GM19452 (cell line): ENCODE measurements around the gene SLC27A5.
A peak's percentile ranks its signal among the peaks of the same experiment; 100 is the strongest.
"Not testable (repeated sequence)": the region's sequence is repeated elsewhere in the genome, so short reads cannot be mapped to it uniquely, and the experiment has no call there.

Source experiments
- ATAC-seq: cut with Tn5 transposase; IDR thresholded peaks from one replicate; pipeline ENCODE4 v1.9.1; 2021; ENCODE audit not compliant: unreplicated experiment

The SLC27A5 gene

DNA sequence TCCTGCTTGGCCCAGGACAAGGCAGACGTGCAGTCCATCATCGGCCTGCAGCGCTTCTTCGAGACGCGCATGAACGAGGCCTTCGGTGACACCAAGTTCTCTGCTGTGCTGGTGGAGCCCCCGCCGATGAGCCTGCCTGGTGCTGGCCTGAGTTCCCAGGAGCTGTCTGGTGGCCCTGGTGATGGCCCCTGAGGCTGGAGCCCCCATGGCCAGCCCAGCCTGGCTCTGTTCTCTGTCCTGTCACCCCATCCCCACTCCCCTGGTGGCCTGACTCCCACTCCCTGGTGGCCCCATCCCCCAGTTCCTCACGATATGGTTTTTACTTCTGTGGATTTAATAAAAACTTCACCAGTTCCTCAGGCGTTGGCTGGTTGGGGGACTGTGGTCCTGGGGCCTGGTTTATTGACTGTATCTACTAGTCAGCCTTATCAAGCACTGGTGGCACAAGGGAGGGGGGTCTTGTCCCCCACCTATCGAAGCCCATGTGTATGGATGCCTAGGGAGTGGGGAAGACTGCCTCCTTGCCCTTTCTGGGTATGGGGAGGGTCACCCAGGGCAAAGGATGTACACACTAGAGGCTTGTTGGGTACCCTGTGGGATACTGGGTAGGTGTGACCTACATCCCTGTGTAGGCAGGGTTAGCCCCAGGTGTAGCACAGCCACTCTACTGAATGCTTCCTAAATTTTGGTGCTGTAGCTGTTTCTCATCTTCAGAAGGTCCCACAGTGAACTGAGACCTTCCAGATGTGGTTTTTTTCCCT lies 38.8 kb upstream of the SLC27A5 start:
- ATAC-seq = no peak

DNA sequence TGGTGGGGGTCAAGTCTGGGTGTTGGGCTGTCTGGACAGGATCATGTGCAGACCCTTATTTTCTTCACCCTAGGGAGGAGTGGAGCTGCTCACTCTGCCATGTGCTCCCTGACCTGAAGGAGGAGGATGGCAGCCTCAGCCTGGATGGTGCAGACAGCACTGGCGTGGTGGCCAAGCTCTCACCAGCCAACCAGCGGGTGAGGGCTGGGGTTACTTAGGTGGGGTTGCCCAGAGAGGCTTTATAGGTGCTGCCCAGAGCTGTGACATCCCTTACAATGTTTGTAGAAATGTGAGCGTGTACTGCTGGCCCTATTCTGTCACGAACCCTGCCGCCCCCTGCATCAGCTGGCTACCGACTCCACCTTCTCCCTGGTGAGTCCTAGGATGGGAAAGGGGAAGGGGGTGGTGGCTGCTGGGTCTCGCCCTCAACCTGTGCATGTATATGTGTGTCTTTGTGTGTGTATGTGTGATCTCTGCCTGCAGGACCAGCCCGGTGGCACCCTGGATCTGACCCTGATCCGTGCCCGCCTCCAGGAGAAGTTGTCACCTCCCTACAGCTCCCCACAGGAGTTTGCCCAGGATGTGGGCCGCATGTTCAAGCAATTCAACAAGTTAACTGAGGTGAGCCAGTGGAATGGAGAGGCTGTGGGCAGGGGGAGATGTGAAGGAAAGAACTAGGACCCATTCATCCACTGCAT lies 38.0 kb upstream of the SLC27A5 start:
- ATAC-seq = no peak

DNA sequence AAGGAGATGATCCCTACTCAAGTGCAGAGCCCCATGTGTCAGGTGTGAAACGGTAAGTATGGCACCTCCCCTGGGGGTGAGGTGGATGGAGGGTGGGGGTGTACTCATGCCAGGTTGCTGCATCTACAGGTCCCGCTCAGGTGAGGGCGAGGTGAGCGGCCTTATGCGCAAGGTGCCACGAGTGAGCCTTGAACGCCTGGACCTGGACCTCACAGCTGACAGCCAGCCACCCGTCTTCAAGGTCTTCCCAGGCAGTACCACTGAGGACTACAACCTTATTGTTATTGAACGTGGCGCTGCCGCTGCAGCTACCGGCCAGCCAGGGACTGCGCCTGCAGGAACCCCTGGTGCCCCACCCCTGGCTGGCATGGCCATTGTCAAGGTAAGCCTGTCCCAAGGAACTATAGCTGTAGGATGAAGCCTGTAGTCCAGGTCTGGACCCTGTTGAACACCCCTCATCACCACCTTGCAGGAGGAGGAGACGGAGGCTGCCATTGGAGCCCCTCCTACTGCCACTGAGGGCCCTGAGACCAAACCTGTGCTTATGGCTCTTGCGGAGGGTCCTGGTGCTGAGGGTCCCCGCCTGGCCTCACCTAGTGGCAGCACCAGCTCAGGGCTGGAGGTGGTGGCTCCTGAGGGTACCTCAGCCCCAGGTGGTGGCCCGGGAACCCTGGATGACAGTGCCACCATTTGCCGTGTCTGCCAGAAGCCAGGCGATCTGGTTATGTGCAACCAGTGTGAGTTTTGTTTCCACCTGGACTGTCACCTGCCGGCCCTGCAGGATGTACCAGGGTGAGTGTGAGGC lies 37.3 kb upstream of the SLC27A5 start:
- no peak for ATAC-seq

DNA sequence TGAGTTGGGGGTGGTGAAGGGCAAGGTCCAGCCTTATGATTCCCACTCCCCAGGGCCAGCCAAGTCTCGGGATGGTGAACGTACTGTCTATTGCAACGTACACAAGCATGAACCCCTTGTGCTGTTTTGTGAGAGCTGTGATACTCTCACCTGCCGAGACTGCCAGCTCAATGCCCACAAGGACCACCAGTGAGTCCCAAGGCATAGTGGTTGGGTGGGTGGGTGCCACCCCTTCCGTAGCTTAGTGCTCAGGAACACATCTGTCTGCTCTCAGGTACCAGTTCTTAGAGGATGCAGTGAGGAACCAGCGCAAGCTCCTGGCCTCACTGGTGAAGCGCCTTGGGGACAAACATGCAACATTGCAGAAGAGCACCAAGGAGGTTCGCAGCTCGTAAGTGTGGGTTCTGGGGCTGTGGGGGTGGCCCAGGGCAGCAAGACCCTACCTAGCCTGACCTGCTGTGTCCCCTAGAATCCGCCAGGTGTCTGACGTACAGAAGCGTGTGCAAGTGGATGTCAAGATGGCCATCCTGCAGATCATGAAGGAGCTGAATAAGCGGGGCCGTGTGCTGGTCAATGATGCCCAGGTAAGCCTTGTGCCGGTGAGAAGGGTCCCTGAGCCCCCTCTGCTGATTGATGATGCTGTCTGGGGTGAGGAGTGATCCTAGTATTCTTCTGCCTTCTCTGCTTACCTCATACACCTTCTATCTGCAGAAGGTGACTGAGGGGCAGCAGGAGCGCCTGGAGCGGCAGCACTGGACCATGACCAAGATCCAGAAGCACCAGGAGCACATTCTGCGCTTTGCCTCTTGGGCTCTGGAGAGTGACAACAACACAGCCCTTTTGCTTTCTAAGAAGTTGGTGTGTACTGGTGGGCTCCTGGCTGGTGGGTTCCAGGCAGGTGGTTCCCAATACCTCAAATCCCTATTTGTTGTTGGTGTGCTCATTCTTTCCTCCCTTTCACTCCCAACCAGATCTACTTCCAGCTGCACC lies 35.8 kb upstream of the SLC27A5 start:
- no peak for ATAC-seq

DNA sequence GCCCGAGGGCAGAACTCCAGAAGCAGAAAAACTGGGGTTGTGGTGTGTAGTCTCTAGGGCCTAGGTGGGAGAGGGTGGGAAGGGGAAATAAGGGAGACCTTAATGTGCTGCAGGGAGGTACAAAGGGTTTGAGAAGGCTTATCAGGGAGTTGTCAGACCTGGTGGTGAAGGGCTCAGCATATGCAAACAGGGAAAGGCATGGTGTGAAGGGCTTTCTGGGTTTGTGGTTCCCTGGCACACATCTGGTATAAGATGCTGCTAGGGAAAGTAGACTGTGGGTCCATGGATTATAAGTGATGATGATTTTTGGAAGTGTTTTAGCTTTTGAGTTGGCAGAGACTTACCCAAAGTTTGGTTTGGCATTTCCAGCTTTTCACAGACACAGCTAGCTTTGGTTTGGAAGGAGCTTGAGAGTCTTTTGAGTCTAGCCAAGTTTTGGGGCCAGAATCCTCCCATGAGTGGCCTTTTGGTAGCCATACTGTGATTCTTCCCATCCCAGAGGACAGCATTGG lies 34.3 kb upstream of the SLC27A5 start:
- no peak for ATAC-seq

DNA sequence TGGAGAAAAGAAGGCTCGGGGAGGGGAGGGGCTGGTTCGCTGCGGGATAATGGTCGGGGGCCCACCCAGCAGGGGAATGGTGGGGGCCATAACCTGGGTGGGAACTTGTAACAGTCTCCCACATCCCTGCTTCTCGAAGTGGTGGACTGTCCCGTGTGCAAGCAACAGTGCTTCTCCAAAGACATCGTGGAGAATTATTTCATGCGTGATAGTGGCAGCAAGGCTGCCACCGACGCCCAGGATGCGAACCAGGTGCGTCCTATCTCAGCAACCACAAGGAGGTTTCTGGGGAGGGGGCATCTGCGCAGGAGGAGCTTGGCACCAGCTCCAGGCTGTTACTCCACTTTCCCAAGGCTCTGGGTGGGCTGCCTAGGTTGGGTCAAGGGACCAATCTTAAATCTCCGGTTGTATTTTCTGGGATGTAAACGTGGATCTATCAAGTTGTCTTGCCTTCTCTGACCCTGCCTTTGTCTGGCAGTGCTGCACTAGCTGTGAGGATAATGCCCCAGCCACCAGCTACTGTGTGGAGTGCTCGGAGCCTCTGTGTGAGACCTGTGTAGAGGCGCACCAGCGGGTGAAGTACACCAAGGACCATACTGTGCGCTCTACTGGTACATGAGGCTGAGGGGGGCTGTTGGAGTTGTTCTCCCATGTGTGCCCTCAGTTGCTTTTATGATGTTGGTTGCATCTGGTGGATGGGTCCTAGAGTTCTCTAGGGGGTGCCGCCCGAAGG lies 33.7 kb upstream of the SLC27A5 start:
- no peak for ATAC-seq

DNA sequence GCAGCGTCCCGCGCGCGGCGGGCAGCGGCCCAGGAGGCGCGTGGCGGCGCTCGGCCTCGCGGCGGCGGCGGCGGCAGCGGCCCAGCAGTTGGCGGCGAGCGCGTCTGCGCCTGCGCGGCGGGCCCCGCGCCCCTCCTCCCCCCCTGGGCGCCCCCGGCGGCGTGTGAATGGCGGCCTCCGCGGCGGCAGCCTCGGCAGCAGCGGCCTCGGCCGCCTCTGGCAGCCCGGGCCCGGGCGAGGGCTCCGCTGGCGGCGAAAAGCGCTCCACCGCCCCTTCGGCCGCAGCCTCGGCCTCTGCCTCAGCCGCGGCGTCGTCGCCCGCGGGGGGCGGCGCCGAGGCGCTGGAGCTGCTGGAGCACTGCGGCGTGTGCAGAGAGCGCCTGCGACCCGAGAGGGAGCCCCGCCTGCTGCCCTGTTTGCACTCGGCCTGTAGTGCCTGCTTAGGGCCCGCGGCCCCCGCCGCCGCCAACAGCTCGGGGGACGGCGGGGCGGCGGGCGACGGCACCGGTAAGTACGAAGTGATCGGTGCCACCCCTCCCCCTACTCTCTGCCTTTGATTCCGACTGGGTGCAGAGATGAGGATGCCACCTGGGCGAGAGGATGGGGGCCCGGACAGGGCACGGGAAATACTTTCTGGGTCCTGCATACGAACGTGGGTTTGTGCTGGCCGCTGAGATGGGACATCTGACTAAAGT lies 32.9 kb upstream of the SLC27A5 start:
- peak; percentile 47 for ATAC-seq

DNA sequence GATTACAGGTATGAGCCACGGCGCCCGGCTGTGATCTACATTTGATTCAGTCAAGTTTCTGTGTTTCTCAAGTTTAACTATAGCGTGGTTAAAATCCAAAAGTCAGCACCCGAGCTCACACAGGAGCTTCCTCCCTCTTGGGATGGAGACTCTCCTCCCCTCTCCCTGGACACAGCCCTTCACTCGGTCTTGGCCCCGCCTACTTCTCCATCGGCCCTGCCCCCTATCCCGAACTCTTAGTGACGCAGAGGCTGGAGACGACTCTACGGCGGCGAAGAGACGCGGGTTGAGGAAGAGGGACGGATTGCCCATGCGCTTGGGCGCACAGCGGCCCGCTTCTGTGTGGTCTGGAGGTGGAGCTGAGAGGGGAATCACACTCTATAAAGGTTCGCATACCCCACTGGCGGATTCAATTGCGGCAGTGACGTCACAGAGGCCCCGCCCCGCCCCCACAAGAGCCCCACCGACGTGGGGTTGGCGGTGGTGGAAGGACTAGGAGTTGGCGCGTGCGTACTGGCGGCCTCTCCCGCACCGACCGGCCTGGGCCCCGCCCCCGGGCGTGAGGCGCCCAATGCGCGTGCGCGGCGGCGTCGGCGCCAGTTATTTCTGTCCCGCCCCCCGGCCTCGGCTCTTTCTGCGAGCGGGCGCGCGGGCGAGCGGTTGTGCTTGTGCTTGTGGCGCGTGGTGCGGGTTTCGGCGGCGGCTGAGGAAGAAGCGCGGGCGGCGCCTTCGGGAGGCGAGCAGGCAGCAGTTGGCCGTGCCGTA lies 32.2 kb upstream of the SLC27A5 start, which contains the start of gene TRIM28:
TSS of gene TRIM28 (plus strand) at position 239 of the 765 bp plus-strand sequence. CDS start 694 bp downstream, outside the sequence.
- ATAC-seq = peak; percentile 75

DNA sequence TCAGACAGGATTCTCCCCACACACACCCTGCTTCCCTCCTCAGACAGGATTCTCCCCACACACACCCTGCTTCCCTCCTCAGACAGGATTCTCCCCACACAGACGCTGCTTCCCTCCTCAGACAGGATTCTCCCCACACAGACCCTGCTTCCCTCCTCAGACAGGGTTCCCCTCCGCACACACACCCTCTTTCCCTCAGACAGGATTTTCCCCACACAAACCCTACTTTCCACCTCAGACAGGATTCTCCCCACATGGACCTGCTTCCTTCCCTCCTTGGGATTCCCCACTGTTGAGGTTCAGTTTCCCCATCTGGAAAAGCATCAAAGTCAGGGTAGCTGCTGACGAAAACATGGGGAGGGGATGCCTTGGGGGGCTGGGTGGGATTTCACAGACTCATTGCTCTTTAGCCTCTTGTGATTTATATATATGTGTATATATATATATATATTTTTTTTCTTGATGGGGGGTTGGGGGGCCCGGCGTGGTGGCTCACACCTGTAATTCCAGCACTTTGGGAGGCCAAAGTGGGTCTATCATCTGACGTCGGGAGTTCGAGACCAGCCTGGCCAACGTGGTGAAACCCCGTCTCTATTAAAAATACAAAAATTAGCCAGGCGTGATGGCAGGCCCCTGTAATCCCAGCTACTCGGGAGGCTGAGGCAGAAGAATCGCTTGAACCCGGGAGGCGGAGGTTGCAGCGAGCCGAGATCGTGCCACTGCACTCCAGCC lies 31.0 kb upstream of the SLC27A5 start:
- not testable (repeated sequence) for ATAC-seq

DNA sequence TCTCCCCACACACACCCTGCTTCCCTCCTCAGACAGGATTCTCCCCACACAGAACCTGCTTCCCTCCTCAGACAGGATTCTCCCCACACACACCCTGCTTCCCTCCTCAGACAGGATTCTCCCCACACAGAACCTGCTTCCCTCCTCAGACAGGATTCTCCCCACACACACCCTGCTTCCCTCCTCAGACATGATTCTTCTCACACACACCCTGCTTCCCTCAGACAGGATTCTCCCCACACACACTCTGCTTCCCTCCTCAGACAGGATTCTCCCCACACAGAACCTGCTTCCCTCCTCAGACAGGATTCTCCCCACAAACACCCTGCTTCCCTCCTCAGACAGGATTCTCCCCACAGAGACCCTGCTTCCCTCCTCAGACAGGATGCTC lies 27.4 kb upstream of the SLC27A5 start:
- not testable (repeated sequence) for ATAC-seq

DNA sequence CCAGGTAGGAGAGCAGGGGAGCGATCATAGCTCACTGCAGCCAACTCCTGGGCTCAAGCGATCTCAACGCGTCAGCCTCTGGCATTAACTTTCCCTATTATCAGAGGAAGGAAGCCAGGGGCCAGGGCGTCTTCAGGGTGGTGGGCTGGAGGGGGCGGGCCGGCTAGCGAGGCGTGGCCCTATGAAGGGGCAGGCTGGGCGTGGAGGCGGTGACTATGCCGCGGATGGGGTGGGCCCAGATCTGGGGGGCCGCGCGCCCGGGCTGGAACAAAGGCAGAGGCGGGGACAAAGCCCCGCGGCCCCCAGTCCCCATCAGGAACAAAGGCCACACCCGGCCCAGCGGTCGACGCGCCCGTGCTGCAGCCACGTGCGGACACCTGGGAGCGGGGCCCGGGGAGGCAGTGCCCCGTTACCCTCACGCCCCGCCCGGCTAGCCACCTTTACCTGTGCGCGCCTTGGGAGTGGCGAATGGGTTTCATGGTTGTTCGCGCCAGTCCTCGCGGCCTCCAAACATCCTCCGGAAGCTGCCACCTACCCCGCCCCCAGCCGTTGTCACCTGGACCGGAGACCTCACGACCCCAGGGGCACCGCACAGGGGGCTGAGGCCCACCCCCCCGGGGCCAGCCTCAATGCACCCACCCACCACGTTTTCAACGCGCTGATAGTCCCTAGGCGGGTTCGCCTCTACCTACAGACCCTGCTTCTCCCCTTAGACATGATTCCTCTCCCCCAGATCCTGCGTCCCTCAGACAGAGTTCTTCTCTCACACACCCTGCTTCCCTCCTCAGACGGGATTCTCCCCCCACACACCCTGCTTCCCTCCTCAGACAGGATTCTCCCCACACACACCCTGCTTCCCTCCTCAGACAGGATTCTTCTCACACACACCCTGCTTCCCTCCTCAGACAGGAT lies 26.7 kb upstream of the SLC27A5 start:
- no peak for ATAC-seq

DNA sequence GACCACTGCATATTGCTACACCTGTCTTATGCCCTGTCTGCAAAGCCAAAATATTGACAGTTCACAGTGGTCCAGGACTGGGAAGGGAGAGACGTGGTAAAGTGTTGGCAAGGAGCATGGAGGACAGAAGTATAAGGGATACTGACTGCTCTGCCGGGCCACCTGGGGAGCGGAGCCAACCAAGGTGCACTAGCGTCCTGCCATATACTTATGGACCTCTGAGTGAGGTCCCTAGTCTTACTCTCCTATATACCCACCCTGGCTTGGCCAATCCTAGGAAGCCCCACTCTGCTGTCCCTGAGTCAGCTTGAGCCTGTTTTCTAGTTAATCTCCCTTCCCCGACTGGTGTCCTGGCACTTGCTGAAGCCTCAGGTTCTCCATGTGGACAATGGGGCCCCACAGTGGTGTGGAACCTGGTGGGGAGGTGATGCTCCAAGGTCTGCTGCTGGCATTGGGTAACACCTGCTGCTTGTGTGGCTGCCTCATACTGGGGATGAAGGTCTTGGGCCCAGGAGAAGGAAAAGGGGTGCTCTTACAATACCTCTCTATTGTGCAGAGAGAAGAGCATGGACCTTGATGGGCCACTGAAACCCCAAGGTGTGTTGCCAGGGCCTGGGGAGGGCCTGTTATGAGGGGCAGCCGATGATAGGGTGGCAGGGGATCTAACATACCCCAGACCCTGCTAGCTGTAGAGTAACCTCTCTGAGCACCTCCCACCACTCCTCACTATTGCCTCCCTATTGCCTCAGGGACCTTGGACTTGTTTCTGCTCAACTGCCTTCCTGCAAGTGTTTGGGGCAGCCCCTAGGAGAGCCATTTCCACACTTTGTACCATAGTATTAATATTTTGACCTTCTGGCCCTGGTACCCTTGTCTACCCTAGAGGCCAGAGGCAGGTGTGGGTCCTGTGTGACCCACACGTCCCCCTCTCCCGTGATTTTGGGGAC lies 25.3 kb upstream of the SLC27A5 start:
- no peak for ATAC-seq

DNA sequence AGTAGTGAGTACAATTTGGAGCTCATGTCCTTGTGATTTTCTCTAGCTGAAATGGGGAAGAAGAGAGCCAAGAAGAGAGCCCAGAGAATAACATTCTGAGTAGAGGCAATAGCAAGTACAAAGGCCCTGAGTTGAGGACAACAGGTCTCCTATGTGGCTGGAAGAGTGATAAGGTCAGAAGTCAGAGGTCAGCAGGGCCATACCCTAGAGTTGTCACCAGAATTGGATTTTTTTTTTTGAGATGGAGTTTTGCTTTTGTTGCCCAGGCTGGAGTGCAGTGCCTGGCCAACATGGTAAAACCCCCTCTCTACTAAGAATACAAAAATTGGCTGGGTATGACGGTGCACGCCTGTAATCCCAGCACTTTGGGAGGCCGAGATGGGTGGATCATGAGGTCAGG lies 24.1 kb upstream of the SLC27A5 start:
- no peak for ATAC-seq

DNA sequence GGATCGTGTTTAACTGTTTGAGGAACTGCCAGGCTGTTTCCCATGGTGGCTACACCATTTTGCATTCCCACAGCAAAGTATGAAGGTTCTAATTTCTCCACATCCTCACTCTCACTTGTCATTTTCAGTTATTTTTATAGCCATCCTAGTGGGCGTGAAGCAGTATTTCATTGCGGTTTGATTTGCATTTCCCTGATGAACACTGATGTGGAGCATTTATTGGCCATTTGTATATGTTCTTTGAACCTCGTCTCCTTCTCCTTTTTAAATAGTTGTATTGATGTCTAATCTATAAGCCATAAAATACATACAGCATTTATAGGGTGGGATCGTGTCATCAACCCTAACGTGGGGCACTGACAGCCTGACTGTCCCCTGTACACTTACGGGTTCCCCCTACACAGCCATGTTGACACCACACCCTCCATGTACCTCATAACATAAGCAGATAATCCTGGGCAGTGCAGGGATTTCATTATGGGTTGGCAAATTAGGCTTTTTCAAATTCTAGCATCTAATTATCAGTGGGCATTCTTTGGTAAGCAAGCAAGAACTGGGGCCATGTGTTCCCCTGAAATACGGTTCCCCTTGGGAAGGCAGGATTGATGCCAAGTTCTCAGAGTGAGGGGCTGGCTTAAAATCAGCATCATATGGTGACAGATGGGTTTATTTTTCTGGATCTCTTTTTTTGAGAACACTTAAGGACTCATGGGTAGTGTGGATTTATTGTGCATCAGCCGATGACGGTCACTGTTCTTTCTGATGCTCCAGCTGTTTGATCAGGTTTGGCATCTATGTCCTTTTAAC lies 19.4 kb upstream of the SLC27A5 start:
- no peak for ATAC-seq

DNA sequence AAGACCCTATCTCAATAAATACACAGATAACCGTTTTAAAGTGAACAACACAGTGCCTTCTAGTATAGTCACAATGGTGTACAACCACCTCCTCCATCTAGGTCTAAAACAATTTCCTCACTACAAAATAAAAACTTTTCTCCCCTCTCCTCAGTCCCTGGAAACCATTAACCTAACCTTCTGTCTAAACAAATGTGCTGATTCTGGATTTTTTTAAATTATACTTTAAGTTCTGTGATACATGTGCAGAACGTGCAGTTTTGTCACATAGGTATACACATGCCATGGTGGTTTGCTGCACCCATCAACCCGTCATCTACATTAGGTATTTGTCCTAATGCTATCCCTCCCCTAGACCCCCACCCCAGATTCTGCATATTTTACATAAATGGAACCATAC lies 17.6 kb upstream of the SLC27A5 start:
- ATAC-seq = no peak
